SK-N-SH (cell line): ENCODE measurements around the gene ADGRG2.

Source experiments
- CHD2 ChIP-seq: fragments of 150-350 bp; IDR thresholded peaks from 2 replicates; pipeline ENCODE4 v1.6.1; 2018; ENCODE audit warnings: low read length; ENCODE audit not compliant: partially characterized antibody
- GATA2 ChIP-seq: sonication (generic); formaldehyde crosslinking; IDR thresholded peaks from 2 replicates; pipeline ENCODE4 v1.5.0; 2020; ENCODE audit warnings: mild to moderate bottlenecking, missing genetic modification reagents
- NRF1 ChIP-seq: IDR thresholded peaks from 2 replicates; pipeline ENCODE4 v1.6.1; 2012; ENCODE audit warnings: low read depth, mild to moderate bottlenecking, low read length
- POLR2AphosphoS5 ChIP-seq: IDR thresholded peaks from 2 replicates; pipeline ENCODE4 v1.6.1; 2012; ENCODE audit warnings: low read depth, low read length
- RAD21 ChIP-seq: IDR thresholded peaks from 2 replicates; pipeline ENCODE4 v1.6.1; 2012; ENCODE audit warnings: mild to moderate bottlenecking, low read length
- RCOR1 ChIP-seq: fragments of 150-350 bp; IDR thresholded peaks from 2 replicates; pipeline ENCODE4 v1.6.1; 2017; ENCODE audit warnings: antibody characterized with exemption, low read length
- SMC3 ChIP-seq: IDR thresholded peaks from 2 replicates; pipeline ENCODE4 v1.6.1; 2012; ENCODE audit warnings: low read depth, low read length, improper control_type of control experiment
- TF ChIP-seq, protein P1 (sequence below): fragments of 200-600 bp; sonication (generic); IDR thresholded peaks from 2 replicates; pipeline ENCODE4 v1.6.1; 2017; ENCODE audit warnings: antibody characterized with exemption, mild to moderate bottlenecking, moderate library complexity
- TF ChIP-seq, protein P2 (sequence below): IDR thresholded peaks from 2 replicates; pipeline ENCODE4 v1.4.0; 2012; ENCODE audit warnings: low read depth
- TF ChIP-seq, protein P3 (sequence below): fragments of 150-350 bp; IDR thresholded peaks from 2 replicates; pipeline ENCODE4 v1.6.1; 2016; ENCODE audit warnings: mild to moderate bottlenecking, low read depth, low read length

DNA sequence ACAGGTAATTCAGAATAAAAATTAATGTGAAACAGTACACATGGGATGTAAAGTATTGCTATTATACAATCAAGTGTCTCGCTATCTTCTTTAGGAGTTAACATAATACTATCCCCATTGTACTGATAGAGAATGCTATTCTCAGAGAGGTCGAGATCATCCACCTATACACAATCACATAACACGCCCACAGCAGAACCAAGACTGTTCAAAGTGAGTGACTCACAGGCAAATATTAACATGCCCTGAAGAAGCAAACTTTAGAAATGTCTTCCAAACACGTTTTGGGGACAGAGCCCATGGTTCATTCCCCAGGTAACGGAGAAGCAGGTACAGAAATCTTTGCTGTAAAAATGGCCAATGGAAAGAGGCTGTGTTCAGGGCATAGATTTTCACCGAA is 88.2 kb downstream of the ADGRG2 start:
- TF ChIP-seq RCOR1 (no peak), POLR2AphosphoS5 (no peak), GATA2 (CRISPR knock-in tag) (no peak), SMC3 (no peak), RAD21 (no peak), CHD2 (no peak), NRF1 (no peak)
- TF ChIP-seq, protein P1, sequence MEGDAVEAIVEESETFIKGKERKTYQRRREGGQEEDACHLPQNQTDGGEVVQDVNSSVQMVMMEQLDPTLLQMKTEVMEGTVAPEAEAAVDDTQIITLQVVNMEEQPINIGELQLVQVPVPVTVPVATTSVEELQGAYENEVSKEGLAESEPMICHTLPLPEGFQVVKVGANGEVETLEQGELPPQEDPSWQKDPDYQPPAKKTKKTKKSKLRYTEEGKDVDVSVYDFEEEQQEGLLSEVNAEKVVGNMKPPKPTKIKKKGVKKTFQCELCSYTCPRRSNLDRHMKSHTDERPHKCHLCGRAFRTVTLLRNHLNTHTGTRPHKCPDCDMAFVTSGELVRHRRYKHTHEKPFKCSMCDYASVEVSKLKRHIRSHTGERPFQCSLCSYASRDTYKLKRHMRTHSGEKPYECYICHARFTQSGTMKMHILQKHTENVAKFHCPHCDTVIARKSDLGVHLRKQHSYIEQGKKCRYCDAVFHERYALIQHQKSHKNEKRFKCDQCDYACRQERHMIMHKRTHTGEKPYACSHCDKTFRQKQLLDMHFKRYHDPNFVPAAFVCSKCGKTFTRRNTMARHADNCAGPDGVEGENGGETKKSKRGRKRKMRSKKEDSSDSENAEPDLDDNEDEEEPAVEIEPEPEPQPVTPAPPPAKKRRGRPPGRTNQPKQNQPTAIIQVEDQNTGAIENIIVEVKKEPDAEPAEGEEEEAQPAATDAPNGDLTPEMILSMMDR: no peak
- TF ChIP-seq, protein P2, sequence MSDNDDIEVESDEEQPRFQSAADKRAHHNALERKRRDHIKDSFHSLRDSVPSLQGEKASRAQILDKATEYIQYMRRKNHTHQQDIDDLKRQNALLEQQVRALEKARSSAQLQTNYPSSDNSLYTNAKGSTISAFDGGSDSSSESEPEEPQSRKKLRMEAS: no peak
- TF ChIP-seq, protein P3, sequence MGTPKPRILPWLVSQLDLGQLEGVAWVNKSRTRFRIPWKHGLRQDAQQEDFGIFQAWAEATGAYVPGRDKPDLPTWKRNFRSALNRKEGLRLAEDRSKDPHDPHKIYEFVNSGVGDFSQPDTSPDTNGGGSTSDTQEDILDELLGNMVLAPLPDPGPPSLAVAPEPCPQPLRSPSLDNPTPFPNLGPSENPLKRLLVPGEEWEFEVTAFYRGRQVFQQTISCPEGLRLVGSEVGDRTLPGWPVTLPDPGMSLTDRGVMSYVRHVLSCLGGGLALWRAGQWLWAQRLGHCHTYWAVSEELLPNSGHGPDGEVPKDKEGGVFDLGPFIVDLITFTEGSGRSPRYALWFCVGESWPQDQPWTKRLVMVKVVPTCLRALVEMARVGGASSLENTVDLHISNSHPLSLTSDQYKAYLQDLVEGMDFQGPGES: no peak
